NCI-H2227 treated with DMSO at 0.1 percent for 48 hours (cell line): ENCODE measurements around the gene TCF4.

Experiments
- DNase-seq: peaks from one replicate; lab custom pipeline; 2025; lab: John Stamatoyannopoulos, UW

TCF4 gene

GRCh38 chr18:55261253-55261652, 326.7 kb downstream of the TCF4 start:
- no peak for DNase-seq

- DNase-seq: no peak
Measured at GRCh38 chr18:55258088-55258487, 329.9 kb downstream of the TCF4 start.

DNA sequence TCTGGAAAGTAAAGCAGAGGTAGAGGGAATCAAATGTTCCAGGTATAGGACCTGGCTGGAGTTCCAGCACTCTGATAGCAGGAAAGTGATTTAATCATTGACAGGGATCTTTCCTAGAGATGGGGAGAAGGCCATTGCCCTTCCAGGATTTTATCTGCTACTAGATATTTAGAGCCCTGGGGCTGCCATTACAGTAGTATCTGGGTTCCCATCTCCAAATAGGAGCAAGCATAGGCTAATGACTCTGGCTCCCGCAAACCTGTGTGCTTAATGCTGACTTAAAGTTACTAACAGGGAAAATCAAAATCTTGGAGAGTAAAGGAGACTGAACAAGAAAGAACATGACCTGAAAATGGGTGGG, 331.1 kb downstream of the TCF4 start:
- no peak for DNase-seq

GRCh38 chr18:55256226-55256928, 331.6 kb downstream of the TCF4 start:
- DNase-seq: no peak

DNA sequence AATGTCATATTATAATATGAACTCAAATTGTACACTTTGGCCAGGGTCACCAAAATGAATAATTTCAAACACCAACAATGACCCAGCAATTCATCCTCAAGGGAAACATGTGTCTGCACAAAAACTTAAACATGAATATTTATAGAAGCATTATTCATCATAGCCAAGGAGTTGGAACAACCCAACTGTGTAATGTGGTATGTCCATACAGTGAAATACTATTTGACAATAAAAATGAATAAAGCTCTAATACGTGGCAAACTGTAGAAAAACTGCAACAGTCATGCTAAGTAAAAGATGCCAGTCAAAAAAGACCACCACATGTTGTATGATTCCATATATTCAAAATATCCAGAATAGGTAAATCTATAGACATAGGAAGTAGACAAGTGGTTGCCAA, 334.2 kb downstream of the TCF4 start:
- DNase-seq: no peak

GRCh38 chr18:55252901-55253300, 335.1 kb downstream of the TCF4 start:
- DNase-seq: no peak

- DNase-seq: no peak
Measured at GRCh38 chr18:55252053-55252675, 335.8 kb downstream of the TCF4 start.

GRCh38 chr18:55251254-55251971, 336.6 kb downstream of the TCF4 start:
- no peak for DNase-seq

DNA sequence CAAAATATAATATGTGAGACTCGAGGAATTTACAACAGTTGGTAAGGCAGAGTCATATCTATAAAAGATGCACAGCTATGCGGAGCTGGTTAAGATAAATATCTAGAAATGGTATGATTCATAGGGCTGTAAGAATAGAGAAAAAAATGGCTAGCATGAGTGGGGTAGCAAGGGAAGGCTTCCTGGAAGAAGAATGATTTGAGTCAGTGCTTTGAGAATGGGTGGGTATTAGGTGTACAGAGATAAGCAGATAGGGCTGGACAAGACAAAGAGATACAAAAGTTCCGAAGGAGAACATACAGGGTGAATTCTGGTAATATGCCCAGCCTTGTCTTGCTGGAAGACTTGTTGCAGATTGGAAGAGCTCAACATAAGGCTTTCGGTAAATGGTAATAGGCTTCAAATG, 337.2 kb downstream of the TCF4 start:
- no peak for DNase-seq

DNA sequence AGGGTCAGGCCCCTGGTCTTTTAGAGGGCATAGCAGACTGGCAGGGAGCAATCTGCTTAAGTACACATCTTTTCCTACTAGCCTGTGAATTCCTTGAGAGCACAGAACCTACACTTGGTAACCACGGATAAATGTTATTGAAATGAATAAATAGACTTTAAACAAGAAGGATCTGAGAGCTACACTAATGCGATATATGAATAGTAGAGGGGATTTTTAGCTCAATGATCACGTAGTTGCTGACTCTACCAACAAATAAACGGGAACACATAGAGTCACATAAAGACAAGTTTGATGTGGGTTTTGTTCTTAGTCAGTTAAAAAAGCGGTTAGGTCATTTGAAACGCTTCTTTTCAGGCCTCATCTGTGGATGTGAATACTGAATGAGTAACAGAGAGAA, 338.4 kb downstream of the TCF4 start:
- DNase-seq: no peak

GRCh38 chr18:55248495-55248894, 339.5 kb downstream of the TCF4 start:
- no peak for DNase-seq

DNA sequence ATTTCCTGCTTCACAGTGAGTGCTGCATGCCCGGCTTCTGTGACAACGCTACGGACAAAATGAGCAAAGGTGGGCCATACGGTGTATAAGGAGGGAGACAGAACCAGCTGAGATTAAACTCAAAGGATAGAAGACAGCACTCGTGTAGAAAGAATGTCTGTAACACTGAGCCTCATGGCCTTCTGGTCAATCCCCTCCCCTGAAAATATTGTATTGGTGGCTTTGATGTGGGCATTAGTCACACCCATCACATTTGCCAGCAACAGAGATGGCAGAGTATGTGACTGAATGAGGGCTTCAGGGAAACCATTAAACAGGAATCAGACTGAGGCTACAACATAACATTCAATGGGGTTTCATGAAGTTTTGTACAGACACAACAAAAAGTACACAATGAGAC, 341.0 kb downstream of the TCF4 start:
- no peak for DNase-seq

DNA sequence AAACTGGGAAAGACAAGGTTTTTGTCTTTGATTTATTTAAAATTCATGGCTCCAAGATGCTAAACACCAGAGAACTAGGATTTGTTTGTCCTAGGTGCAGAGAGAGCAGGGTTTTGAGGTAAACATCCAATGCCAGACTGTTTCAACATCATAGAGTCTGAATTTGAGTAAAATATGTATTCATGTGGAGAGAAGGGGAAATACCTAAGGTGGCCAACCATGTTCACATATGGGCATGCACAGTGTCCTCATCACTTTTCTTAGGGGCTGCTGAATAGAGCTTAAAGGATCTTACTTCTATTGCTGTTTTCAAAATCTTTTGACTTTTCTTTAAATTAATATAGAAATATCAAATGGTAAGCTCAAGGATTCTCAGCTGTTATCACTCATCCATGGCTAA, 341.7 kb downstream of the TCF4 start:
- no peak for DNase-seq

DNA sequence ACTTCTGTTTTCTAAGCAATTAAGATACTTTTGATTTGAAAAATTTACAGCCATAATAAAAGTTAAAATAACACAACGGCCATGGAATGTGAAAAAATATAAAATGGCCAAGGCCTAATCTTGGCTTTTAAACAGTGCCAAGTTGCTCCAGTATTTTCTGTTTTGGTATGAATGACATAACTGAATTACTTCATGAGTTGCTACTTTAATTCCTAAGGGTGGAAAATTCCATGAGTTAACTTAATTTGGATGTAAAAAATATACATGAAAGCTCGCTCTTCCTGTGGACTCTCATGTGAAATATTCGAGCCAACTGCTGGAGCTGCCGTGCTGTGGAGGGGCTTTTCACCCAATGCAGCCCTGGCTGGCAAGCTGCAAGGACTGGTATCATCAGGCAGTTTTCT, 342.8 kb downstream of the TCF4 start:
- DNase-seq: no peak

- no peak for DNase-seq
Measured at GRCh38 chr18:55244546-55244945, 343.4 kb downstream of the TCF4 start.

GRCh38 chr18:55243857-55244256, 344.1 kb downstream of the TCF4 start:
- no peak for DNase-seq

DNA sequence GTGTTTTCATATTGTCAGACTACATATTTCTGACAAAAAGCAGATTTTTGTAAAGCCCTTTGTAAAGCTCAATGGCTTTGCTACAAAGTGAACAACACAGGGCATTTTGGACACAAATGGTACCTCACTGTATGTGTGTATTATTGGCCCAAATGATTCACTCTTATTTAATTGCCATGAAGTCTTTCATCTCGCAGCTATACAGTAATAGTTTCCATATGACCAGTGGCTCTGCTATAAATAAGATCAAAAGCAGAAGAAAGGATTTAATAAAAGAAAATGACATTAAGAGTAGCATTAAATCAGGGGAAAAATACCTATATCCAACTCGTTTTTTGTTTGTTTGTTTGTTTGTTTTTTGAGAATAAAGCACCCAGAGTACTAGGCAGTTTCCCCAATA, 344.7 kb downstream of the TCF4 start:
- no peak for DNase-seq

GRCh38 chr18:55240978-55241377, 347.0 kb downstream of the TCF4 start:
- DNase-seq: no peak

DNA sequence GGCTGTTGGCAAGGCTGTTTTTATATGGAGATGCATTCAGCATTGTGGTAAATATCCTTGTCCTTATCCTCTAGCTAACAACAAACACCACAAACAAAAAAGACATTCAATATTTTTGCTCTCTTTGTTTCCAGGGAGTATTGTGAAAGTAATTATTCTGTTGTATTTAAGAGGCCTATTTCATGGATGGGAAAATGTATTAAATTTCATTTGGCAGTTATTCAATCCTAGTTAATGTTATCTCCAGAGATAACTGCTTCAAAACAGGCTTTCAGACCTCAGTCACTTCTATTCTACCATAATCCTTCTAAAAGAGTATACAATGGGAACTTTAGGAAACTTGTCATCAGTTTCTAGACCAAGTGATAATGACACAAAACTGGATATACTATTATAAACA, 348.3 kb downstream of the TCF4 start:
- DNase-seq: no peak

- no peak for DNase-seq
Measured at GRCh38 chr18:55237660-55238059, 350.3 kb downstream of the TCF4 start.

DNA sequence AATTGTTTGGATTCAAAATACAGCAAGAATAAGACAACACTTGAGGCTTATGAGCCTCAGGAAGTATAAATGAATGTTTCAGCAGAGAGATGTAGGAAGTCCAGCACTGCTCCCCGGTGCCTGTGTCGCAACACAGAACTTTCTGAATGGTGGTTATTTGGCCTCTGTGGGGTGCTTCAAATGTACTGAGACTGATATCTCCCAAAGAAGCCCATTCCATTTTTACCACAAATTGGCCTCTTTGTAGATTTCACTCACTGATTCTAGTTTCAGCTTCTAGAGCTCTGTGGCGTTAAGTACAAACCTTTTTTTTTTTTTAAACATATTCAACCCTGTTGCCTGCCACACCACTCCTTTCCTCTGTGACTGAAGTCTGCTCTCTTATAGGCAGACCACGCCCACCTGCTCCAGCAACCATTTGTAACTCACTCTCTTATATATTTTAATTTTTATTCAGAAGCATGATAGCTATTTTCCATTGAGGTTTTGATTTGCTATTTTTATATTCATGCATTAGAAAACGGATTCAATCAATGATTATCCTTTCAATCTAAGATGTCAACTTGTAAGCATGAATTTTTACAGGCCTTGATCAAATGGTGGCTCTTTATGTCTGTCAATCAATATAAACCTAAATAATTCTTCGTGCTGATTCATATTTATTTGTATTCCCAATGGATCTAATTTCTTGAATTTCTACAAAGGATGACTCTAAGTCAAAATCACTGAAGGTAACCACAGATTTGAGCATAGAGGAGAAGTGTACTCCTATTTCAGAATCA, 351.7 kb downstream of the TCF4 start:
- no peak for DNase-seq

GRCh38 chr18:55235094-55235461, 352.9 kb downstream of the TCF4 start:
- no peak for DNase-seq
